BLaER1 treated with 17β-estradiol and CSF1 and Interleukin-3, amounts not matched to agents 10 nM and 100 nM (cell line): Measurements from ENCODE around the gene DAZAP1.

Source experiments
- H3K27ac ChIP-seq, 11 experiments: shearing (Covaris generic); formaldehyde crosslinking; 2 replicates each; pipeline ENCODE4 v1.8.1; 2022
- H3K27me3 ChIP-seq, 11 experiments: shearing (Covaris generic); formaldehyde crosslinking; 2 replicates each; pipeline ENCODE4 v1.8.1; 2022
- H3K36me3 ChIP-seq, 11 experiments: shearing (Covaris generic); formaldehyde crosslinking; 2 replicates each; pipeline ENCODE4 v1.8.1; 2022
- H3K4me1 ChIP-seq, 10 experiments: shearing (Covaris generic); formaldehyde crosslinking; 2 replicates each; pipeline ENCODE4 v1.8.1; 2022
- H3K4me2 ChIP-seq, 11 experiments: shearing (Covaris generic); formaldehyde crosslinking; 2 replicates each; pipeline ENCODE4 v1.8.1; 2022
- H3K4me3 ChIP-seq, 10 experiments: shearing (Covaris generic); formaldehyde crosslinking; 2 replicates each; pipeline ENCODE4 v1.8.1; 2022
- H3K9ac ChIP-seq, 11 experiments: shearing (Covaris generic); formaldehyde crosslinking; 2 replicates each; pipeline ENCODE4 v1.8.1; 2022
- H3K9me3 ChIP-seq, 11 experiments: shearing (Covaris generic); formaldehyde crosslinking; replicated peaks in 1 of 11; 2 replicates each; pipeline ENCODE4 v1.8.1; 2022
- H4K20me1 ChIP-seq, 11 experiments: shearing (Covaris generic); formaldehyde crosslinking; 2 replicates each; pipeline ENCODE4 v1.8.1; 2022
- Cebpa-rat ChIP-seq, 11 experiments: shearing (Covaris generic); IDR thresholded peaks; 2 replicates each; pipeline ENCODE4 v1.8.1; 2022

Gene DAZAP1

DNA sequence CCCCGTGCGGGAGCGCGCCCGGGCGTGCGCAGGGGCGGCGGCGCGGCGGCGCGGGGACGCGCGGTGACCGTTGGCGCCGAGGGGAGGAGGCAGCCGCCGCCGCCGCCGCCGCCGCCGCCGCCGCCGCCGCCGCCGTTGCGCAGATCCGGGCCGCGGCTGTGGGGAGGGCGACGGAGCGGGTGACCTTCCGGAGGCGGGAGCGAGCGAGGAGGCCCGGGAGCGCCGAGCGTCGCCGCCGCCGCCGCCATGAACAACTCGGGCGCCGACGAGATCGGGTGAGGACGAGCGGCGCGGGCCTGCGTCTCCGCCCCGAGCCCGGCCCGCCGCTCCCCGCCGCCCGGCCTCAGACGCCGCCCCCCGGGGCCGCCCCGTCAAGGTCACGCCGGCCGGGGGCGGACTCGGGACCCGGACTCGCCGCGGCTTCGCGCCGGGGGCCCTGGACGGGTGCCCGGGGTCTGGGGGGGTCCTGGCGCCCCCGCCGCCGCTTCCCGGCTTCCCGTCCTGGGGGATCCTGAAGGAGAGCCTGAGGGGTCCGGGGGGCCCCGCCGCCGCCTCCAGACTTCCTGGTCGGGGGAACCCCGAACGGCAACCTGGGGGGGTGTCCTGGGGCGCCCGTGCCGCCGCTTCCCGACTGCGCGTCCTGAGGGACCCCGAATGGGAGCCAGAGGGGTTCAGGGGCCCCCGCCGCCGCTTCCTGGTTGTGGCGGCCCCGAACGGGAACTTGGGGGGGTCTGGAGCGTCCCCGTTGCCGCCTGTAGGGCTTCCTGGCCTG, at the start of gene DAZAP1:
Gene DAZAP1, plus strand, starts transcription at position 59 of the 772 bp plus-strand sequence. Its CDS starts 188 bp downstream, at position 247.
- Histone ChIP-seq H3K9me3 (no peaks in the 10 kb centered on the region), H3K36me3 (peaks cover 20 to 40% (median 38%) of the 10 kb centered on the region in 11 experiments), H3K9ac (peak within 1 kb of the TSS; percentile 100), H3K4me1 (peaks cover 65 to 78% (median 72%) of the 10 kb centered on the region in 10 experiments), H3K4me3 (peak within 1 kb of the TSS; percentile 95 to 100 (median 100)), H3K4me2 (peak within 1 kb of the TSS; percentile 94 to 99 (median 96)), H3K27me3 (no peaks in the 10 kb centered on the region), H4K20me1 (peaks cover 43 to 47% (median 44%) of the 10 kb centered on the region in 11 experiments), H3K27ac (peak within 1 kb of the TSS; percentile 98 to 100 (median 100))
- TF ChIP-seq Cebpa-rat (IDR thresholded peaks at IDR 0.05) = no peak

DNA sequence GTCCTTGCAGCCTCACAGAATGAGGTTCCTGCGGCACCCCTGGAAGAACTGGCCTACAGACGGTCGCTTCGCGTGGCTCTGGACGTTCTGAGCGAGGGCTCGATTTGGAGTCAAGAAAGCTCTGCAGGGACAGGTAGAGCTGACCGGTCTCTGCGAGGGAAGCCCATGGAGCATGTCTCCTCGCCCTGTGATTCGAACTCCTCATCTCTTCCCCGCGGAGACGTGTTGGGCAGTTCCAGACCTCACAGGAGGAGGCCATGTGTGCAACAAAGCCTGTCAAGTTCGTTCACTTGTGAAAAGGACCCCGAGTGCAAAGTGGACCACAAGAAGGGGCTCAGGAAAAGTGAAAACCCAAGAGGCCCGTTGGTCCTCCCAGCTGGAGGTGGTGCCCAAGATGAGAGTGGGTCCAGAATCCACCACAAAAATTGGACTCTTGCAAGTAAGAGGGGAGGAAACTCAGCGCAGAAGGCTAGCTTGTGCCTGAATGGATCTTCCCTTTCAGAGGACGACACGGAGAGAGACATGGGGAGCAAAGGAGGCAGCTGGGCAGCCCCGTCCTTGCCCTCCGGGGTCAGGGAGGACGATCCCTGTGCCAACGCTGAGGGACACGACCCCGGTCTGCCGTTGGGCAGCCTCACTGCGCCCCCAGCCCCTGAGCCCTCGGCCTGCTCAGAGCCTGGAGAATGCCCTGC, 47.1 kb upstream of the DAZAP1 start:
- H3K9ac ChIP-seq = peak overlapping the region in 9 of 11 experiments; percentile 34 to 81 (median 66); a peak in 20 of 22 replicates
- peaks cover 42 to 57% (median 47%) of the 10 kb centered on the region in 11 experiments for H3K36me3 ChIP-seq
- H4K20me1 ChIP-seq = peaks cover 0 to 66% (median 8%) of the 10 kb centered on the region in 11 experiments; a peak in 13 of 22 replicates
- H3K4me3 ChIP-seq = peak overlapping the region in 9 of 10 experiments; percentile 21 to 59 (median 46); a peak in 18 of 20 replicates
- TF ChIP-seq Cebpa-rat (IDR thresholded peaks at IDR 0.05) = no peak
- no peaks in the 10 kb centered on the region for H3K9me3 ChIP-seq
- H3K4me1 ChIP-seq = peaks cover 60 to 88% (median 79%) of the 10 kb centered on the region in 10 experiments
- H3K4me2 ChIP-seq = peak overlapping the region; percentile 81 to 100 (median 95)
- H3K27ac ChIP-seq = peak overlapping the region in 9 of 11 experiments; percentile 49 to 92 (median 76); a peak in 18 of 22 replicates
- peaks cover 0 to 12% (median 0%) of the 10 kb centered on the region in 11 experiments; a peak in 2 of 22 replicates for H3K27me3 ChIP-seq

DNA sequence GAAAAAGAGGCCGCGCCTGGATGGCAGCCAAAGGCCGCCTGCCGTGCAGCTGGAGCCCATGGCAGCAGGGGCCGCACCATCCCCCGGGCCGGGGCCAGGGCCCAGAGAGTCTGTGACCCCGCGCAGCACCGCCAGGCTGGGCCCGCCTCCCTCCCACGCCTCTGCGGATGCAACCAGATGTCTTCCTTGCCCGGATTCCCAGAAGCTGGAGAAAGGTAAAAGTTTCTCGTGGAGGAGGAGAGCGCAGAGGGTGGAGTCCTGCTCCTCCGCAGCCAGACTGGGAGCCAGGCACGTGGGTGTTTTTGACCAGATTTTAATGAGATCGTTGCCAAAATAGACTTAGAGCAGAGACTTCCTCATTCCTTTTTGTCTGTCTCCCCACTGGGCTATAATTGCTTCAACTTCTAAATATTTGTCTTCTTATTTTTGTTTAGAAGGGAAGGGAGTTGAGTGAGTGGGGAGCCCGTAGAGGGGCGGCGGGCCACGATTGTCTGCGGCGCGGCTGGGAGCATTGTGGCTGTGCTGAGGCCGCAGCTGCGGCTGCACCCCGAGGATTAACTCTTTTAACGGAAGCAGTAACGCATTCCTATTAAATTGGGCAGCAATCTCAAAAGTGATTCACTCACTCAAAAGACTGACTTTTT, 46.4 kb upstream of the DAZAP1 start:
- Histone ChIP-seq H3K27ac (peak overlapping the region in 9 of 11 experiments; percentile 49 to 92 (median 76); a peak in 18 of 22 replicates), H3K36me3 (peaks cover 42 to 64% (median 50%) of the 10 kb centered on the region in 11 experiments), H3K9me3 (no peaks in the 10 kb centered on the region), H3K27me3 (peaks cover 0 to 12% (median 0%) of the 10 kb centered on the region in 11 experiments; a peak in 2 of 22 replicates), H3K4me1 (peaks cover 63 to 90% (median 80%) of the 10 kb centered on the region in 10 experiments), H3K9ac (peak overlapping the region in 10 of 11 experiments; percentile 34 to 81 (median 62); a peak in 20 of 22 replicates), H3K4me2 (peak overlapping the region; percentile 81 to 100 (median 95)), H4K20me1 (peaks cover 0 to 70% (median 5%) of the 10 kb centered on the region in 11 experiments; a peak in 13 of 22 replicates), H3K4me3 (peak overlapping the region in 9 of 10 experiments; percentile 21 to 59 (median 46); a peak in 19 of 20 replicates)
- no peak for TF ChIP-seq Cebpa-rat (IDR thresholded peaks at IDR 0.05)

DNA sequence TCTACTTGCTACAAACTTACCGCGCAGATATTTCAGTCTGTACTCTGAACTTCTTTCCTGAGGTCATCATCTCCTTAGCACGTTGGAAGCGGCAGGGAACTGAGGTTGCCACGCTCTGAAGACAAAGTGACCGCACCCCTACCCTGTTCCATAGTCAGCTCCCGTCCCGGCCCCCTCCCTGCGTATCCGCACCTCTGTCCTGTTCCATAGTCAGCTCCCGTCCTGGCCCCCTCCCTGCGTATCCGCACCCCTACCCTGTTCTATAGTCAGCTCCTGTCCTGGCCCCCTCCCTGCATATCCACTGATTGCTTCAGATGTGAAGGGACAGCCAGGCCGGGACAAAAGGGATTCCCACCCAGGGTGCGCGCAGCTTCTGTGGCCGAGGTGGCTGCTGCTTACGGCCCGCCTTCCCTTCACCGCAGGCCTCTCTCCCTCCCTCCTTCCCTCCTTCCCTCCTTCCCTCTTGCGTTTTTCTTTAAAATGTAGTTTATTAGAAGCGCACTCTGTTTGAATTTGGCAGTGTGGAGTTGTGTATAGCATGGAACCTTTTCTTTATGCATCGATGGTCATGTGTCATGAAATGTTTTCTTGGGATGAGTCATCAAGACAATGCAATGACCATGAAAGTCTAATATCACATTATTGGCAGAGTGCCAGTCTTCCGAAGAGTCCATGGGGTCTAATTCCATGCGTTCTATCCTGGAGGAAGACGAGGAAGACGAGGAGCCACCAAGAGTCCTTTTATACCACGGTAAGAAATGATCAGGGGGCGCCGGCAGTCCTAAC, 45.6 kb upstream of the DAZAP1 start:
- Histone ChIP-seq H3K4me3 (peak overlapping the region in 7 of 10 experiments; percentile 40 to 59 (median 46); a peak in 13 of 20 replicates), H3K4me1 (peaks cover 60 to 90% (median 80%) of the 10 kb centered on the region in 10 experiments), H4K20me1 (peaks cover 0 to 74% (median 0%) of the 10 kb centered on the region in 11 experiments; a peak in 10 of 22 replicates), H3K27me3 (peaks cover 0 to 12% (median 0%) of the 10 kb centered on the region in 11 experiments; a peak in 2 of 22 replicates), H3K27ac (peak overlapping the region in 9 of 11 experiments; percentile 49 to 92 (median 76); a peak in 18 of 22 replicates), H3K9me3 (no peaks in the 10 kb centered on the region), H3K4me2 (peak overlapping the region; percentile 81 to 100 (median 95)), H3K36me3 (peaks cover 45 to 70% (median 55%) of the 10 kb centered on the region in 11 experiments), H3K9ac (peak overlapping the region in 8 of 11 experiments; percentile 55 to 81 (median 68); a peak in 13 of 22 replicates)
- no peak for TF ChIP-seq Cebpa-rat (IDR thresholded peaks at IDR 0.05)

DNA sequence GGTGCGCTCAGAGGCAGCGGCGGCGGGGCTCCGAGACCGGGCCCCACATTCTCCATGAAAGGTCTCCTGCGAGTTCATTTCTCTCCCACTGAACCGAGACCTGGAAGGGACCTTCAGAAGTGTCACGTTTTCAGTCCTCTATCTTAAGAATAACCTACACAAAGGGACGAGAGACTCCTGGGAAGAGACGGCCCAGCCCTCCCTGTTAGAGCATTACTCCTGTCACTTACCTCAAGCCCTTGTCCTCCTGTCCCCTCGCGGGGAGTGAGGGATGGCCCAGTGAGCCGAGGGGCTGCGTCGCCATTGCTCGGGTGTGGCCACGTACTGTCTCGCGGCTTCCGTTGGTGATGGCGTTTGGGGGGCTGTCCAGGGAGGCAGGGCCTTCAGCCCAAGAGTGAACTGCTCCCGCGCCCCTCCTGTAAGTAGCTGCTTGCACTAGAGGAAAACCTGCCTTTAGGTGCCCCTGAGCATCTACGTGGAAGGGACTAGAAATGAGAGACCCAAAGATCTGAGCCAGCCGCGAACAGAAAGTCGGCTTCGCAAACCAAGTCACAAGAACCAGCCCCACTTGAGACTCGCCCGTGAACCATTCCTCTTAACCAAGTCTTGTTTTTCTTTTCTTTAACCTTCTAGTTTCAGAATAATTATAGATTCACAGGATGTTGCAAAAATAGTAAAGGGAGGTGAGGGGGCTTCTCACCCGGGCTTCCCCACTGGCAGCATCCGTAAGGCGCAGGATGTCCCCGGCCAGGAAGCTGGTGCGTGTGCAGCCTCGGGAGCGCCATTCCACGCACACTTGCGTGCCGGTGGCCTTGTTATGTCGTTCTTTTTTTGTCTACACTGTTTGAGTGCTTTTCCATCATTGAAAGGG, 44.8 kb upstream of the DAZAP1 start:
- TF ChIP-seq Cebpa-rat (IDR thresholded peaks at IDR 0.05) = no peak
- no peaks in the 10 kb centered on the region for H3K9me3 ChIP-seq
- H3K4me3 ChIP-seq = peak overlapping the region in 8 of 10 experiments; percentile 28 to 59 (median 42); a peak in 15 of 20 replicates
- peak overlapping the region; percentile 81 to 100 (median 95) for H3K4me2 ChIP-seq
- H3K36me3 ChIP-seq = peaks cover 38 to 66% (median 50%) of the 10 kb centered on the region in 11 experiments
- H3K27me3 ChIP-seq = peaks cover 0 to 12% (median 0%) of the 10 kb centered on the region in 11 experiments; a peak in 2 of 22 replicates
- peaks cover 0 to 81% (median 0%) of the 10 kb centered on the region in 11 experiments; a peak in 9 of 22 replicates for H4K20me1 ChIP-seq
- H3K27ac ChIP-seq = peak overlapping the region in 9 of 11 experiments; percentile 34 to 92 (median 76); a peak in 15 of 22 replicates
- peak overlapping the region in 9 of 11 experiments; percentile 46 to 81 (median 66); a peak in 17 of 22 replicates for H3K9ac ChIP-seq
- H3K4me1 ChIP-seq = peaks cover 68 to 93% (median 85%) of the 10 kb centered on the region in 10 experiments

DNA sequence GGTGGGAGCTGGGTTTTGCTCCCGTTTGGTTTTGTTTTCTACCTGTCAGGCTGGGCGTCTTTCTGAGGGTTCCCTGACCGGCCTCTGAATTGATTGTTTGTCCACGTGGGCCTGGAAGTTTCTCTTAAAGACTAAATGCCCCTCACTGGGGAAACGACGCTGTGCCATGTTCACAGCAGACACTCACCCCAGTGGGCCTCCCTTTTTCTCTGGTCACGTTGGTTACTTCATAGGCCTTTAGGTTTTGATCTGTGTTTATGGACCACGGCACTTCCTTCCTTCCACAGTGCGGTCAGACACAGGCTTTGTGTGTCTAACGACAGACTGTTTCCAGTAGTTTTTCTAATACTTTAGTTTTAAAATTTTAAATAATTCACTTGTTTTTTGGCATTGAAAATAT, 43.8 kb upstream of the DAZAP1 start:
- H3K36me3 ChIP-seq = peaks cover 28 to 59% (median 41%) of the 10 kb centered on the region in 11 experiments; a peak in 21 of 22 replicates
- peaks cover 78 to 100% (median 95%) of the 10 kb centered on the region in 10 experiments for H3K4me1 ChIP-seq
- H3K27me3 ChIP-seq = peaks cover 0 to 12% (median 0%) of the 10 kb centered on the region in 11 experiments; a peak in 2 of 22 replicates
- H3K4me2 ChIP-seq = peak overlapping the region; percentile 81 to 100 (median 95)
- H3K27ac ChIP-seq = peak overlapping the region in 9 of 11 experiments; percentile 34 to 92 (median 76); a peak in 17 of 22 replicates
- H3K4me3 ChIP-seq = peak overlapping the region in 8 of 10 experiments; percentile 28 to 59 (median 42); a peak in 15 of 20 replicates
- no peaks in the 10 kb centered on the region for H3K9me3 ChIP-seq
- H4K20me1 ChIP-seq = peaks cover 0 to 87% (median 0%) of the 10 kb centered on the region in 11 experiments; a peak in 9 of 22 replicates
- peak overlapping the region; percentile 3 to 81 (median 63); a peak in 19 of 22 replicates for H3K9ac ChIP-seq
- TF ChIP-seq Cebpa-rat (IDR thresholded peaks at IDR 0.05) = no peak; a peak in 1 of 22 replicates
